HEK293 (cell line): ENCODE results near the gene TAOK3.
A peak's percentile ranks its signal among the peaks of the same experiment; 100 is the strongest.

ENCODE experiments used
- ATF2 ChIP-seq: fragments of 450-650 bp; formaldehyde crosslinking; IDR thresholded peaks from 2 replicates; pipeline ENCODE4 v1.5.1; 2016; ENCODE audit warnings: missing biosample characterization, missing genetic modification characterization, low read depth
- CTCF ChIP-seq: fragments of 450-650 bp; formaldehyde crosslinking; IDR thresholded peaks from 2 replicates; pipeline ENCODE4 v1.5.1; 2016; ENCODE audit warnings: missing biosample characterization, missing genetic modification characterization
- HOXA7 ChIP-seq: sonication (generic); formaldehyde crosslinking; IDR thresholded peaks from 2 replicates; pipeline ENCODE4 v1.8.1; 2022; ENCODE audit warnings: missing genetic modification reagents, borderline replicate concordance
- MEIS1 ChIP-seq: sonication (generic); formaldehyde crosslinking; IDR thresholded peaks from 2 replicates; pipeline ENCODE4 v1.8.1; 2022; ENCODE audit warnings: missing genetic modification reagents, mild to moderate bottlenecking, borderline replicate concordance
- REST ChIP-seq: fragments of 450-650 bp; formaldehyde crosslinking; IDR thresholded peaks from 2 replicates; pipeline ENCODE4 v1.5.1; 2016; ENCODE audit warnings: missing biosample characterization, missing genetic modification characterization
- SCRT1 ChIP-seq: fragments of 450-650 bp; formaldehyde crosslinking; IDR thresholded peaks from 2 replicates; pipeline ENCODE4 v1.5.1; 2016; ENCODE audit warnings: missing biosample characterization, missing genetic modification characterization, borderline replicate concordance
- ZBTB1 ChIP-seq: fragments of 450-650 bp; formaldehyde crosslinking; IDR thresholded peaks from 2 replicates; pipeline ENCODE4 v1.5.1; 2016; ENCODE audit warnings: missing biosample characterization, missing genetic modification characterization
- ZNF121 ChIP-seq: fragments of 450-650 bp; formaldehyde crosslinking; IDR thresholded peaks from 2 replicates; pipeline ENCODE4 v1.5.1; 2016; ENCODE audit warnings: missing biosample characterization, missing genetic modification characterization
- ZNF2 ChIP-seq: fragments of 450-650 bp; formaldehyde crosslinking; IDR thresholded peaks from 2 replicates; pipeline ENCODE4 v1.5.1; 2016; ENCODE audit warnings: missing biosample characterization, missing genetic modification characterization
- ZNF211 ChIP-seq: fragments of 450-650 bp; formaldehyde crosslinking; IDR thresholded peaks from 2 replicates; pipeline ENCODE4 v1.5.1; 2016; ENCODE audit warnings: low read depth, missing biosample characterization, missing genetic modification characterization
- ZNF274 ChIP-seq, 2 experiments: fragments of 200-500 bp in 1 of 2; fragments of 450-650 bp in 1 of 2; sonication (Bioruptor generic) in 1 of 2; formaldehyde crosslinking in 1 of 2; IDR thresholded peaks; 2 replicates each; pipeline versions ENCODE4 v1.5.1 to v1.6.1; 2014 to 2016; ENCODE audit warnings: borderline replicate concordance in 1 of 2, inconsistent platforms in 1 of 2, low read length in 1 of 2, missing biosample characterization in 1 of 2, missing genetic modification characterization in 1 of 2
- ZNF311 ChIP-seq: fragments of 450-650 bp; formaldehyde crosslinking; IDR thresholded peaks from 2 replicates; pipeline ENCODE4 v1.5.1; 2017; ENCODE audit warnings: missing biosample characterization, missing genetic modification characterization, borderline replicate concordance
- TF ChIP-seq, protein P1 (sequence below): fragments of 450-650 bp; formaldehyde crosslinking; IDR thresholded peaks from 2 replicates; pipeline ENCODE4 v1.5.1; 2016; ENCODE audit warnings: missing biosample characterization, missing genetic modification characterization, borderline replicate concordance

DNA sequence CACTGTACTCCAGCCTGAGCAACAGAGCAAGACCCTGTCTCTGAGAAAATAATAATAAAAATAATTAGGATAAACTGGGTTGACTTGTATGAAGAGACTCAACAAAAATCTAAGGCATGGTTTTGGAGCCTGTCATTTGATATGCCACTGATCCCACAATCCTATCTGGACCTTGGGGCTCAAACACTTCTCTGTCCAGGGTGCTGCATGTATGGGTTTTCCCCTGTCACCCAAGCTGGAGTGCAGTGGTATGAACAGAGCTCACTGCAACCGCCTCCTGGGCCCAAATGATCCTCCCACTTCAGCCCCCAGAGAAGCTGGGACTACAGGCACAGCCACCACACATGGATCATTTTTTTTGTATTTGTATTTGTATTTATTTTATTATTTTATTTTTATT lies 263.6 kb downstream of the TAOK3 start:
- TF ChIP-seq HOXA7, result no peak
- no peak for TF ChIP-seq CTCF
- no peak for TF ChIP-seq ZBTB1 (tag by site-specific recombination)
- TF ChIP-seq ZNF2 (tag by site-specific recombination), result no peak
- TF ChIP-seq ZNF311 (tag by site-specific recombination), result no peak
- no peak for TF ChIP-seq ATF2 (tag by site-specific recombination)
- no peak for TF ChIP-seq MEIS1 (CRISPR knock-in tag)
- no peak for TF ChIP-seq SCRT1
- TF ChIP-seq, protein P1, sequence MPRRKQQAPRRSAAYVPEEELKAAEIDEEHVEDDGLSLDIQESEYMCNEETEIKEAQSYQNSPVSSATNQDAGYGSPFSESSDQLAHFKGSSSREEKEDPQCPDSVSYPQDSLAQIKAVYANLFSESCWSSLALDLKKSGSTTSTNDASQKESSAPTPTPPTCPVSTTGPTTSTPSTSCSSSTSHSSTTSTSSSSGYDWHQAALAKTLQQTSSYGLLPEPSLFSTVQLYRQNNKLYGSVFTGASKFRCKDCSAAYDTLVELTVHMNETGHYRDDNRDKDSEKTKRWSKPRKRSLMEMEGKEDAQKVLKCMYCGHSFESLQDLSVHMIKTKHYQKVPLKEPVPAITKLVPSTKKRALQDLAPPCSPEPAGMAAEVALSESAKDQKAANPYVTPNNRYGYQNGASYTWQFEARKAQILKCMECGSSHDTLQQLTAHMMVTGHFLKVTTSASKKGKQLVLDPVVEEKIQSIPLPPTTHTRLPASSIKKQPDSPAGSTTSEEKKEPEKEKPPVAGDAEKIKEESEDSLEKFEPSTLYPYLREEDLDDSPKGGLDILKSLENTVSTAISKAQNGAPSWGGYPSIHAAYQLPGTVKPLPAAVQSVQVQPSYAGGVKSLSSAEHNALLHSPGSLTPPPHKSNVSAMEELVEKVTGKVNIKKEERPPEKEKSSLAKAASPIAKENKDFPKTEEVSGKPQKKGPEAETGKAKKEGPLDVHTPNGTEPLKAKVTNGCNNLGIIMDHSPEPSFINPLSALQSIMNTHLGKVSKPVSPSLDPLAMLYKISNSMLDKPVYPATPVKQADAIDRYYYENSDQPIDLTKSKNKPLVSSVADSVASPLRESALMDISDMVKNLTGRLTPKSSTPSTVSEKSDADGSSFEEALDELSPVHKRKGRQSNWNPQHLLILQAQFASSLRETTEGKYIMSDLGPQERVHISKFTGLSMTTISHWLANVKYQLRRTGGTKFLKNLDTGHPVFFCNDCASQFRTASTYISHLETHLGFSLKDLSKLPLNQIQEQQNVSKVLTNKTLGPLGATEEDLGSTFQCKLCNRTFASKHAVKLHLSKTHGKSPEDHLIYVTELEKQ (tag by site-specific recombination), result no peak
- TF ChIP-seq ZNF211 (tag by site-specific recombination), result no peak
- no peak for TF ChIP-seq ZNF274 (IDR thresholded peaks at IDR 0.05; ENCODE audit: low read length)
- TF ChIP-seq ZNF274 (tag by site-specific recombination; IDR thresholded peaks at IDR 0.05; ENCODE audit: borderline replicate concordance), result no peak
- TF ChIP-seq REST (tag by site-specific recombination), result peak; percentile 91
- TF ChIP-seq ZNF121 (tag by site-specific recombination), result no peak
